Left ventricle myocardium inferior (tissue), 1 donor: ENCODE measurements around the gene PBX1. TPM values are rescaled to one million over a fixed set of nuclear protein-coding genes. Genes with fewer than 3 reads are reported as not detected.

Source experiments
- DNase-seq: peaks from one replicate; pipeline ENCODE4 v3.0.0-alpha.2; 2020
- H3K27ac ChIP-seq: fragments of 200-600 bp; replicated peaks from 2 replicates; pipeline ENCODE4 v1.8.0; 2021
- H3K27me3 ChIP-seq: fragments of 200-600 bp; 2 replicates; pipeline ENCODE4 v1.8.0; 2021; ENCODE audit warnings: low read depth
- H3K36me3 ChIP-seq: fragments of 200-600 bp; 2 replicates; pipeline ENCODE4 v1.8.0; 2021
- H3K4me1 ChIP-seq: fragments of 200-600 bp; 2 replicates; pipeline ENCODE4 v1.8.0; 2021
- H3K4me3 ChIP-seq: fragments of 200-600 bp; 2 replicates; pipeline ENCODE4 v1.8.0; 2021; ENCODE audit warnings: mild to moderate bottlenecking, moderate library complexity
- H3K9me3 ChIP-seq: fragments of 200-600 bp; replicated peaks from 2 replicates; pipeline ENCODE4 v1.8.0; 2021
- intact Hi-C: fragments of 100-400 bp; cut with micrococcal nuclease; formaldehyde crosslinking; loops from one replicate; pipeline ENCODE4 v1.11.0; 2022
- total RNA-seq: library from RNA; stranded (reverse); fragmentation: NEBNext Ultra II Directional; extraction: Animal tissue kit (Norgen Biotek cat#: 25700); gene quantifications from one replicate; pipeline ENCODE4 v1.2.1, GENCODE V29; 2021
- TF ChIP-seq, protein P1 (sequence below): fragments of 200-600 bp; IDR thresholded peaks from 2 replicates; pipeline ENCODE4 v1.8.0; 2021; ENCODE audit warnings: antibody characterized with exemption, mild to moderate bottlenecking, borderline replicate concordance
- donor health status: DM: no; HTN: yes; CAD: no; lungs with severe emphysema.

The PBX1 gene
- total RNA-seq, 1 donor from 2014 or later = 73.2 TPM

DNA sequence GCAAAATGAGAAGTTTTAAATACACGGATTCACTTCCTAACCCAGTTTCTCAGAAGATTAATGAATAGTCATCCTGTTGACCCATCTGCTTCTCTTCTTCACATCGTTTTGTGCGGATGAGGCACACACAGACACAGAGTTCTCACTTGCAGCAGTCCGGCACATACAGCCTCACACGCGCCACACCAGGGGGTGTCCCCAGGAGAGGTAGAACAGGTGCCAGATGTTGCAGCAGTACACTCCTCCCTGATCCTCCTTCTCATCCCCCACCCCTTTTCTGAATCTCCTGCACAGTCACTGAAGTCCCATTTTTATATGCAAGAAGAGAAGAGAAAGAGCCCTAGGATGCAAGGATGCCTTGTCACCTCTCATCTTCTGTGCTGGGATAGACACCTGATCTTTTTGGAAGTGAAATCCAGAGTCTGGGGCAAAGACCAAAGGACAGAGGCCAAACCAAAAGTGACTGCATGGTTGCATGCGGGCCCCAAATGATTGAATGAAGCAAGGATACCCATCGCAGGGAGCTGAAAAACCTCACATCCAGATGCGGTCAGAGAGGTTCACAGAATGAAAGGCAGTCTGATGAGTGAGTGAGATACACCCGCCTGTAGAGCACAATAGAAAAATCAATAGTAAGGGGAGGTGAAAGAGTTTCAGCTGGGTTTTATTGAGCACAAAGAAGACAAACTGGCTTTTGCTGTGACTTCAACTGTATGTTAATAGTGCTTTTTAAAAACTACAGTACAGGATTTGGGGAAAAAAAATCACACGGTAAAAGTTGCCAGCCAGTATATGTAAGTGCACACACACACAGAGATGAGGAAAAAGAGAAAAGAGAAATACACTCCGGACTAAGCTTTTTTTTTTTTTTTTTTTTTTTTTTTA, 28.9 kb downstream of the PBX1 start:
- Histone ChIP-seq H3K4me3 (peak overlapping the region; percentile 47), H3K27me3 (no peaks in the 10 kb centered on the region), H3K9me3 (no peaks in the 10 kb centered on the region), H3K36me3 (peaks cover 7% of the 10 kb centered on the region), H3K27ac (peak overlapping the region; percentile 73), H3K4me1 (peaks cover 88% of the 10 kb centered on the region)
- DNase-seq = no peak
- intact Hi-C loops = no loop called here
- TF ChIP-seq, protein P1, sequence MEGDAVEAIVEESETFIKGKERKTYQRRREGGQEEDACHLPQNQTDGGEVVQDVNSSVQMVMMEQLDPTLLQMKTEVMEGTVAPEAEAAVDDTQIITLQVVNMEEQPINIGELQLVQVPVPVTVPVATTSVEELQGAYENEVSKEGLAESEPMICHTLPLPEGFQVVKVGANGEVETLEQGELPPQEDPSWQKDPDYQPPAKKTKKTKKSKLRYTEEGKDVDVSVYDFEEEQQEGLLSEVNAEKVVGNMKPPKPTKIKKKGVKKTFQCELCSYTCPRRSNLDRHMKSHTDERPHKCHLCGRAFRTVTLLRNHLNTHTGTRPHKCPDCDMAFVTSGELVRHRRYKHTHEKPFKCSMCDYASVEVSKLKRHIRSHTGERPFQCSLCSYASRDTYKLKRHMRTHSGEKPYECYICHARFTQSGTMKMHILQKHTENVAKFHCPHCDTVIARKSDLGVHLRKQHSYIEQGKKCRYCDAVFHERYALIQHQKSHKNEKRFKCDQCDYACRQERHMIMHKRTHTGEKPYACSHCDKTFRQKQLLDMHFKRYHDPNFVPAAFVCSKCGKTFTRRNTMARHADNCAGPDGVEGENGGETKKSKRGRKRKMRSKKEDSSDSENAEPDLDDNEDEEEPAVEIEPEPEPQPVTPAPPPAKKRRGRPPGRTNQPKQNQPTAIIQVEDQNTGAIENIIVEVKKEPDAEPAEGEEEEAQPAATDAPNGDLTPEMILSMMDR = no peak

GRCh38 chr1:164588516-164589341, 29.7 kb downstream of the PBX1 start:
- H3K36me3 ChIP-seq = peaks cover 7% of the 10 kb centered on the region
- H3K9me3 ChIP-seq = no peaks in the 10 kb centered on the region
- DNase-seq = peak; percentile 81
- no peaks in the 10 kb centered on the region for H3K27me3 ChIP-seq
- intact Hi-C loops = no loop called here
- H3K27ac ChIP-seq = peak overlapping the region; percentile 73
- H3K4me3 ChIP-seq = peak overlapping the region; percentile 47
- TF ChIP-seq, protein P1 = no peak
- peaks cover 88% of the 10 kb centered on the region for H3K4me1 ChIP-seq

DNA sequence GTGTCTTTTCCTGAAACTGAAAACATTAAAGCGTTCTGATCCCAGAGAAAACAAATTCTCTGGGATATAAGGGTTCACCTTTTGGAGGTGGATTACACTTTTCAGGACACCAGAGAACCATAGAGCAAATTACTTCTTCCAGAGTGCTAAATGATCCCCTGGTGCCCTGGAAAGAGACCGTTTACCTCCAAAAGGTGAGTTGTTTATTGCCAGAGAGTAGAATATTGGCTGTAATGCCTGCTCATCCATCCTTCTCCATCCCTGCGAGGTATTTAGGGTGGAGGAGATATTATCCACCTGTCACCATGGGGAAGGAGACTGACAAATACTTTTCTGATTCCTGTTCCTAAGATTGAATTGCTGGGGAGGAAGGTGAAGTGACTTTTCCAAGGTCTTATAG, 30.4 kb downstream of the PBX1 start:
- peak overlapping the region; percentile 47 for H3K4me3 ChIP-seq
- H3K9me3 ChIP-seq = no peaks in the 10 kb centered on the region
- DNase-seq = no peak
- H3K4me1 ChIP-seq = peaks cover 82% of the 10 kb centered on the region
- H3K36me3 ChIP-seq = peaks cover 7% of the 10 kb centered on the region
- intact Hi-C loops = no loop called here
- peak overlapping the region; percentile 73 for H3K27ac ChIP-seq
- no peaks in the 10 kb centered on the region for H3K27me3 ChIP-seq
- TF ChIP-seq, protein P1 = no peak

GRCh38 chr1:164589961-164590507, 31.1 kb downstream of the PBX1 start:
- Histone ChIP-seq H3K27me3 (no peaks in the 10 kb centered on the region), H3K36me3 (peaks cover 7% of the 10 kb centered on the region), H3K4me1 (peaks cover 77% of the 10 kb centered on the region), H3K27ac (peak overlapping the region; percentile 73), H3K4me3 (no peak overlapping the region), H3K9me3 (no peaks in the 10 kb centered on the region)
- no peak for DNase-seq
- intact Hi-C loops = no loop called here
- TF ChIP-seq, protein P1 = no peak

- no peak for DNase-seq
- Histone ChIP-seq H3K36me3 (peaks cover 7% of the 10 kb centered on the region), H3K4me3 (no peak overlapping the region), H3K4me1 (peaks cover 75% of the 10 kb centered on the region), H3K9me3 (no peaks in the 10 kb centered on the region), H3K27ac (peak overlapping the region; percentile 73), H3K27me3 (no peaks in the 10 kb centered on the region)
- intact Hi-C loops = no loop called here
- TF ChIP-seq, protein P1 = no peak
These were observed 31.6 kb downstream of the PBX1 start for GRCh38 chr1:164590592-164590991.
